Measurements from ENCODE around the gene DNAJB1.

Gene DNAJB1

GRCh38 chr19:14502334-14503092, 15.7 kb downstream of the DNAJB1 start:
- Histone ChIP-seq H3K36me3 (ENCODE audit: control insufficient read depth, low read depth, low read length) (no peaks in the 10 kb centered on the region), H3K27me3 (ENCODE audit: control insufficient read depth, insufficient read depth, low read length) (no peaks in the 10 kb centered on the region), H3K27ac (ENCODE audit: low read length) (no peak overlapping the region), H3K9ac (ENCODE audit: low read length) (no peak overlapping the region), H3K9me3 (ENCODE audit: control insufficient read depth, low read depth, low read length) (no peaks in the 10 kb centered on the region), H3K4me3 (ENCODE audit: low read length) (no peak overlapping the region), H3K4me1 (ENCODE audit: control insufficient read depth, low read depth, low read length) (no peaks in the 10 kb centered on the region)

GRCh38 chr19:14497228-14497921, 20.8 kb downstream of the DNAJB1 start:
- Histone ChIP-seq H3K4me3 (ENCODE audit: low read length) (no peak overlapping the region), H3K9me3 (ENCODE audit: control insufficient read depth, low read depth, low read length) (no peaks in the 10 kb centered on the region), H3K9ac (ENCODE audit: low read length) (no peak overlapping the region), H3K27ac (ENCODE audit: low read length) (no peak overlapping the region), H3K27me3 (ENCODE audit: control insufficient read depth, insufficient read depth, low read length) (no peaks in the 10 kb centered on the region), H3K4me1 (ENCODE audit: control insufficient read depth, low read depth, low read length) (peaks cover 12% of the 10 kb centered on the region), H3K36me3 (ENCODE audit: control insufficient read depth, low read depth, low read length) (no peaks in the 10 kb centered on the region)

- no peaks in the 10 kb centered on the region for H3K27me3 ChIP-seq (ENCODE audit: control insufficient read depth, insufficient read depth, low read length)
- no peaks in the 10 kb centered on the region for H3K9me3 ChIP-seq (ENCODE audit: control insufficient read depth, low read depth, low read length)
- no peaks in the 10 kb centered on the region for H3K36me3 ChIP-seq (ENCODE audit: control insufficient read depth, low read depth, low read length)
- no peak overlapping the region for H3K9ac ChIP-seq (ENCODE audit: low read length)
- H3K27ac ChIP-seq (ENCODE audit: low read length), result no peak overlapping the region
- H3K4me3 ChIP-seq (ENCODE audit: low read length), result peak overlapping the region; percentile 42
- peaks cover 12% of the 10 kb centered on the region for H3K4me1 ChIP-seq (ENCODE audit: control insufficient read depth, low read depth, low read length)
These were observed 21.4 kb downstream of the DNAJB1 start for GRCh38 chr19:14496834-14497227.

- no peak within 1 kb of the TSS for H3K27ac ChIP-seq (ENCODE audit: low read length)
- H3K4me3 ChIP-seq (ENCODE audit: low read length), result peak within 1 kb of the TSS; percentile 89
- H3K4me1 ChIP-seq (ENCODE audit: control insufficient read depth, low read depth, low read length), result peaks cover 12% of the 10 kb centered on the region
- H3K36me3 ChIP-seq (ENCODE audit: control insufficient read depth, low read depth, low read length), result no peaks in the 10 kb centered on the region
- H3K9ac ChIP-seq (ENCODE audit: low read length), result peak within 1 kb of the TSS; percentile 48
- H3K27me3 ChIP-seq (ENCODE audit: control insufficient read depth, insufficient read depth, low read length), result no peaks in the 10 kb centered on the region
- H3K9me3 ChIP-seq (ENCODE audit: control insufficient read depth, low read depth, low read length), result no peaks in the 10 kb centered on the region
These were observed 22.0 kb downstream of the DNAJB1 start, which contains the start of gene GIPC1 for GRCh38 chr19:14496029-14496833. GIPC1 (minus strand) TSS chr19:14496127; CDS start chr19:14482976, 13,151 bp downstream.

GRCh38 chr19:14495672-14496028, 22.5 kb downstream of the DNAJB1 start:
- peaks cover 12% of the 10 kb centered on the region for H3K4me1 ChIP-seq (ENCODE audit: control insufficient read depth, low read depth, low read length)
- no peaks in the 10 kb centered on the region for H3K9me3 ChIP-seq (ENCODE audit: control insufficient read depth, low read depth, low read length)
- H3K36me3 ChIP-seq (ENCODE audit: control insufficient read depth, low read depth, low read length), result no peaks in the 10 kb centered on the region
- peak overlapping the region; percentile 48 for H3K9ac ChIP-seq (ENCODE audit: low read length)
- H3K27ac ChIP-seq (ENCODE audit: low read length), result no peak overlapping the region
- peak overlapping the region; percentile 89 for H3K4me3 ChIP-seq (ENCODE audit: low read length)
- no peaks in the 10 kb centered on the region for H3K27me3 ChIP-seq (ENCODE audit: control insufficient read depth, insufficient read depth, low read length)

- H3K27ac ChIP-seq (ENCODE audit: low read length), result no peak overlapping the region
- peak overlapping the region; percentile 48 for H3K9ac ChIP-seq (ENCODE audit: low read length)
- peak overlapping the region; percentile 89 for H3K4me3 ChIP-seq (ENCODE audit: low read length)
- H3K4me1 ChIP-seq (ENCODE audit: control insufficient read depth, low read depth, low read length), result peaks cover 12% of the 10 kb centered on the region
- H3K27me3 ChIP-seq (ENCODE audit: control insufficient read depth, insufficient read depth, low read length), result no peaks in the 10 kb centered on the region
- no peaks in the 10 kb centered on the region for H3K36me3 ChIP-seq (ENCODE audit: control insufficient read depth, low read depth, low read length)
- no peaks in the 10 kb centered on the region for H3K9me3 ChIP-seq (ENCODE audit: control insufficient read depth, low read depth, low read length)
These were observed 23.1 kb downstream of the DNAJB1 start for GRCh38 chr19:14494910-14495671.

GRCh38 chr19:14494411-14494810, 23.8 kb downstream of the DNAJB1 start:
- H3K36me3 ChIP-seq (ENCODE audit: control insufficient read depth, low read depth, low read length), result peaks cover 6% of the 10 kb centered on the region
- no peak overlapping the region for H3K4me3 ChIP-seq (ENCODE audit: low read length)
- H3K9me3 ChIP-seq (ENCODE audit: control insufficient read depth, low read depth, low read length), result no peaks in the 10 kb centered on the region
- no peaks in the 10 kb centered on the region for H3K27me3 ChIP-seq (ENCODE audit: control insufficient read depth, insufficient read depth, low read length)
- H3K4me1 ChIP-seq (ENCODE audit: control insufficient read depth, low read depth, low read length), result peaks cover 12% of the 10 kb centered on the region
- H3K27ac ChIP-seq (ENCODE audit: low read length), result no peak overlapping the region
- no peak overlapping the region for H3K9ac ChIP-seq (ENCODE audit: low read length)

GRCh38 chr19:14492756-14493337, 25.4 kb downstream of the DNAJB1 start:
- Histone ChIP-seq H3K27ac (ENCODE audit: low read length) (no peak overlapping the region), H3K4me3 (ENCODE audit: low read length) (no peak overlapping the region), H3K4me1 (ENCODE audit: control insufficient read depth, low read depth, low read length) (peaks cover 12% of the 10 kb centered on the region), H3K9me3 (ENCODE audit: control insufficient read depth, low read depth, low read length) (no peaks in the 10 kb centered on the region), H3K27me3 (ENCODE audit: control insufficient read depth, insufficient read depth, low read length) (no peaks in the 10 kb centered on the region), H3K9ac (ENCODE audit: low read length) (no peak overlapping the region), H3K36me3 (ENCODE audit: control insufficient read depth, low read depth, low read length) (peaks cover 11% of the 10 kb centered on the region)

GRCh38 chr19:14487370-14488125, 30.6 kb downstream of the DNAJB1 start:
- H3K4me3 ChIP-seq (ENCODE audit: low read length), result no peak overlapping the region
- H3K27ac ChIP-seq (ENCODE audit: low read length), result no peak overlapping the region
- no peak overlapping the region for H3K9ac ChIP-seq (ENCODE audit: low read length)
- H3K27me3 ChIP-seq (ENCODE audit: control insufficient read depth, insufficient read depth, low read length), result no peaks in the 10 kb centered on the region
- no peaks in the 10 kb centered on the region for H3K9me3 ChIP-seq (ENCODE audit: control insufficient read depth, low read depth, low read length)
- peaks cover 11% of the 10 kb centered on the region for H3K36me3 ChIP-seq (ENCODE audit: control insufficient read depth, low read depth, low read length)
- H3K4me1 ChIP-seq (ENCODE audit: control insufficient read depth, low read depth, low read length), result no peaks in the 10 kb centered on the region

GRCh38 chr19:14482172-14482941, 35.8 kb downstream of the DNAJB1 start:
- Histone ChIP-seq H3K9ac (ENCODE audit: low read length) (no peak overlapping the region), H3K4me3 (ENCODE audit: low read length) (no peak overlapping the region), H3K9me3 (ENCODE audit: control insufficient read depth, low read depth, low read length) (no peaks in the 10 kb centered on the region), H3K36me3 (ENCODE audit: control insufficient read depth, low read depth, low read length) (peaks cover 11% of the 10 kb centered on the region), H3K27me3 (ENCODE audit: control insufficient read depth, insufficient read depth, low read length) (no peaks in the 10 kb centered on the region), H3K27ac (ENCODE audit: low read length) (no peak overlapping the region), H3K4me1 (ENCODE audit: control insufficient read depth, low read depth, low read length) (no peaks in the 10 kb centered on the region)

All from iPS-18a (cell line).